Measurements from ENCODE around the gene EXOC3L1.

GRCh38 chr16:67235816-67236562 is 46.1 kb upstream of the EXOC3L1 start:
- TF ChIP-seq, protein P1, sequence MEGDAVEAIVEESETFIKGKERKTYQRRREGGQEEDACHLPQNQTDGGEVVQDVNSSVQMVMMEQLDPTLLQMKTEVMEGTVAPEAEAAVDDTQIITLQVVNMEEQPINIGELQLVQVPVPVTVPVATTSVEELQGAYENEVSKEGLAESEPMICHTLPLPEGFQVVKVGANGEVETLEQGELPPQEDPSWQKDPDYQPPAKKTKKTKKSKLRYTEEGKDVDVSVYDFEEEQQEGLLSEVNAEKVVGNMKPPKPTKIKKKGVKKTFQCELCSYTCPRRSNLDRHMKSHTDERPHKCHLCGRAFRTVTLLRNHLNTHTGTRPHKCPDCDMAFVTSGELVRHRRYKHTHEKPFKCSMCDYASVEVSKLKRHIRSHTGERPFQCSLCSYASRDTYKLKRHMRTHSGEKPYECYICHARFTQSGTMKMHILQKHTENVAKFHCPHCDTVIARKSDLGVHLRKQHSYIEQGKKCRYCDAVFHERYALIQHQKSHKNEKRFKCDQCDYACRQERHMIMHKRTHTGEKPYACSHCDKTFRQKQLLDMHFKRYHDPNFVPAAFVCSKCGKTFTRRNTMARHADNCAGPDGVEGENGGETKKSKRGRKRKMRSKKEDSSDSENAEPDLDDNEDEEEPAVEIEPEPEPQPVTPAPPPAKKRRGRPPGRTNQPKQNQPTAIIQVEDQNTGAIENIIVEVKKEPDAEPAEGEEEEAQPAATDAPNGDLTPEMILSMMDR (IDR thresholded peaks at IDR 0.05): no peak
- TF ChIP-seq POLR2A (IDR thresholded peaks at IDR 0.05): no peak
